NCI-H226 (cell line): ENCODE results near the gene SMIM43.

Source experiments
- DNase-seq: peaks from one replicate; pipeline ENCODE4 v3.0.0-alpha.2; 2015

SMIM43 gene

DNA sequence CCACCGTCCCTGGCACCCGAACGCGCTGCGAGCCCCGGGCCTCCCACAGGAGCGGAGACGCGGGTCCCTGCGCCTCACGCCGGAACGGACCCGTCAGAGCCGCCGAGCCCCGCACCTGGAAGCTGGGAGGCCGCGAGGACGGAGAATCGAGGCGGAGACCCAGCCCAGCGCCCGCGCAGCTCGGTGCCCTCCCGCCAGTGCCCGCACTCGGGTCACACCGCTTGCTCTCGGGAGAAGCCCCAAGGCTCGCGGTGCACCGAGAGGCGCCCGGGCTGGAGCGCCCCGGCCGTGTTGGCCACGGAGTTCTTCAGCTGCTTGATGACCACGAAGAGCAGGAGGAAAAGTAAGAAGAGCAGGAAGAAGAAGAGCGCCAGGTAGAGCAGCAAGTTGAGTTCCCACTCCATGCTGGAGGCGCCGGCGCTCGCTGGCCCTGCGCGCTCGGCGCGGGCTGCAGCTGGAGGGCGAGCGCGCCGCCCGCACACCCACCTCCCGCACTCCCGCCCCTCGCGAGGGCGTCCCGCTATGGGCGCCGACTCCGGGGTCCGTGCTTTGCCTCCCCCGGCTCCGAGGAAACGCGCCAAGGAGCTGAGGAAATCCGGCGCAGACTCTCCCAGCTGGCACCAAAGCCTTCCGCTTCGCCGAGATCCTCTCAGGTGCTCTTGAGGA lies at the start of gene SMIM43:
Gene SMIM43 (minus strand): TSS at position 463 of the 666 bp plus-strand sequence. CDS start 59 bp downstream, at position 404.
- no peak for DNase-seq

DNA sequence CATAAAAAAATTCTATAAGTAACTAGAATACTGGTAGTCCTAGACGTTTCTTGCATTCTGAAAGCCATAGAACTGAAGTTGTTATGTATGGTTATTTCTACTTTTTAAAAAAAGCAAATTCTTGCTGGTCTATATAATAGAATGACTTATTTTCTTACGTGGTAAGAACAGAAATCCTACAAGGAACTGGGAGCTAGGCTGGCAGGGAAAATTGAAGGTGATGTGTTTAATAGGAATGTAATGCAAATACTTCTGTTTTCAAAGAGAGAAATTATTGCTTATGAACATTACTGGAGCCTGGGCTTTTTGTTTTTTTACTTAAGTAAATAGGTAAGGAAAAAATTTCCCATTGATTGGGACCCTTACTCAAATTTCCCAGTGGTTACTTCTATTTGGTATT lies 49.8 kb upstream of the SMIM43 start:
- no peak for DNase-seq

GRCh38 chr4:121811122-121811521 lies 46.2 kb upstream of the SMIM43 start:
- DNase-seq = no peak

GRCh38 chr4:121806411-121806810 lies 41.4 kb upstream of the SMIM43 start:
- DNase-seq = no peak

- no peak for DNase-seq
These were observed 36.7 kb upstream of the SMIM43 start for GRCh38 chr4:121801715-121802075.

DNA sequence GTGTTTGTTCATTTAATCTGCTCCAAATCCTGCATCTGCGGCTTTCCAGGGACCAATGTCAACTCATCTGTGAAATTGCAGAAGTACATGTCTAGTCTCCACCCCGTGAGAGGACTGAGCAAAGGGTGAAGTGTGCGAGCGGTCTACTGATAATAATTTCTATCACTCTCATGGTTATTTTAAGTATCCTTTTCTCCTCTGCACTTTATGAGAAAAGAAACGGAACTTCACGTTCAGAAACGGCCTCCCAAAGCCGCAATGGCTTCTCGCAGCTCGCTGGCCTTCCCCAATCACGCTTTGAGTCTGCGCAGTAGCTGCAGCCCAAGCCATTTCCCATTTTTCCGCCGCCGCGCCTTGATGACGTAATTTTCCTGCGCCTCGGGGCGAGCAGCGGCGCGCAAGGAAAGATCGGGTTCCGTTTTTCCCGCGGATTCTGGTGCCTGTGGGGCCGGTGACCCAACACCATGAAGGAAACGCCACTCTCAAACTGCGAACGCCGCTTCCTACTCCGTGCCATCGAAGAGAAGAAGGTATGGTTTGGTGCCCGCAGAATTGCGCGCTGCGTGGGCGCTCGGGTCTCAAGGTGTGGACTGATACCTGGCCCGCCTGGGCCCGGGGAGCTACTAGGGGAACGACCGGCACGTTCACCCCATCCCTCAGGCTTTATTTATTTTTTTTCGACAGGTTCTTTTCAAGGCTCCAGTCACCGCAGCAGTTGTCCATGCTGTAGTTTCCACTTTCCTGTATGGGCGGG lies 36.2 kb upstream of the SMIM43 start, which contains the start of gene EXOSC9:
Gene EXOSC9 (plus strand): TSS at position 363 of the 754 bp plus-strand sequence. CDS start 102 bp downstream, at position 465.
- DNase-seq = peak; percentile 88

DNA sequence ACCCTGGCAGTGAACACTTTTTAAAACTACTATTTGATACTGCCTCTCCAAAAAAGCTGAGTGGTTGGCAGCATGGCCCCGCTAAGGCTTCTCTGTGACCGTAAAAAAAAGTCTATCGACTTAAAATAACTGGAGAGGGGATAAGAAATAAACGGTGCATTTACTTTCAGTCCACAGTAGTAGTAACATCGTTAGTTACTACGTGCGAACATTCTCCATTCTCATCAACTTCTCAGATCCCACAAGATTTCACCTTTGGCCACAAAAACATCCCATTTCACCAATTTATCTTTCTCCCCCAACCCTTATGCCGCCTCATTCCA lies 35.6 kb upstream of the SMIM43 start:
- DNase-seq = no peak

DNA sequence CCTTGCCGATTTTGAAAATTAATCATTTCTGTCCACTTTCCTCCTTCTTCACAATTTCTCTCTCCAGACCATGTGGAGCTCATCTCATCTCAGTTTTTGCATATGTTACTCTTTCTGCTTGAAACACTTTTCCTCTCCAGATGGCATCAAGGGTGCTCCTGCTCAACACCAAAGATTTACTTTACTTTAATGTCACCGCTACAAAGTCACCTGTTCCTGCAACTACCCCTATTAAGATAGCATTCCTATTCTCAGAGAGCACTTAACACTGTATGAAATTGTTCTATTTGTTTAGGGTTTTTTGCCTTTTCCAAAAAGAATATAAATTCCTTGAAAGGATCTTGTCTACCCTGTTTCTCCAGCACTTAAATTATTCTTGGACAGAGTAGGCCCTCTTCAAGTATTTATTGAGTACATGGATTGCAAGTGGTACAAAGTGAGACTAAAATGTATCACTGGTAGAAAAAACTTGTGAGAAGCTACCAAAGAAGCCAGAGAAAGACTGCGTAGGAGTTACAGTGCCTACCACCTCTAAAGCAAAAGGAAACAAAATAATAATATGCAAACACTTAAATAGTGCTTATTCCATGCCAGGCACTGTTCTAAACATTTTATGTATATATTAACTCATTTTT lies 35.0 kb upstream of the SMIM43 start:
- no peak for DNase-seq

GRCh38 chr4:121799208-121799823 lies 34.4 kb upstream of the SMIM43 start:
- DNase-seq = no peak

DNA sequence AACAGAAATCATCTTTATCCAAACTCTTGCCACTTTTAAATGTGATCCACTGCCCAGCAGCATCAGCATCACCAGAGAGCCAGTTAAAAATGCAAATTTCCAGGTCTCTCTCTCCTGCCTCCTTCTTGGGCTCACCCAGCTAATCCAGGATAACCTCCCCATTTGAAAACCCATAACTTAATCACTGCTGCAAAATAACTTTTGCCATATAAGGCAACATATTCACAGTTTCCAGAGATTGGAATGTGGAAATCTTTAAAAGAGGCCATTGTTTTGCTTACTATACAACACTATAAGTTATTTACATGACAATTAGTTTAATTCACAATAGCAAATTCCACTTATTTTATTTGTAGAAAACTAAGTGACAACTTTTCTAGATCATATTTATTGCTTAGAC lies 31.3 kb upstream of the SMIM43 start:
- no peak for DNase-seq

DNA sequence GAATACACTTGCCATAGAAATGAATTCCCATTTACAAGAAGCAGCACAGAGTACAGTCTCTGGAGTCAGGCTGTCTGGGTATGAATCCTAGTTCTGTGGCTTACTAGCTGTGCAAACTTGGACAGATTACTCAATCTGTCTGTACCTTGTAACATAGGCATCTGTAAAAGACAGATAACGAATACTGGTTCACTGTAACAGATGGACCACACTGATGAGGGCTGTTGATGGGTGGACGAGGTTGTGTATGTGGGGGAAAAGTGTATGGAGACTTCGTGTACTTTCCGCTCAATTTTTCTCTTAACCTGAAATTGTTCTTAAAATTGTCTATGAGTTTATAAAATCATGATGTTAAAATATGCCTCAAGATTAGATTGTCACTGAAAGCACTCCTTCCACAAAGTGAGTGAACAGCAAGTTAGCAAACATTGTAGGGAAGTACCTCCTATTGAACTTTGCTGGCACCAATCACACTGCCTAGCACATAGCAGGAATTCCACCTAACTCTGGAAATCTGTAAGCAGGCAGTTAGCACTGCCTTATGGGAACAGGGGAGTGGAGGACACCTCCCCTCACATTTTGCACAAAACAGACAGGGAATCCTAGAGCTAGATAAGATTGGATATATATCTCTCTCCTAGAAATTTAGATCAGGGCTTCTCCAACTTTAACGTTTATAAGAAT lies 29.7 kb upstream of the SMIM43 start:
- peak; percentile 30 for DNase-seq

DNA sequence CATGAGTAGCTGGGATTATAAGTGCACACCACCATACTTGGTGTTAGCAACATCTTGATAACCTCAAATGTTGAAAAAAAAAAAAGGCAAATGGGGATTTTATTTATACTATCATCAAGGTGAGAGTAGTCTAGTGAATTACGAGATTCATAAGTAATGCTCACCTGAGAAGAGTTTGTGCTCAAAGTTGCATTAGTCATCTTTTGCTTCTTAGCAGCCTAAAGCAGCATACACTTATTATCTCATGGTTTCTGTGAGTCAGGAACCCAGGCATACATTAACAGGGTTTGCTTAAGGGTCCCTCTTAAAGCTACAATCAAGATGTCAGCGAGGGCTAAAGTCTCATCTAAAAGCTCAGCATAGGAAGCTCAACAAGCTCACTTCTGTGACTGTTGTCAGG lies 28.0 kb upstream of the SMIM43 start:
- DNase-seq = no peak

GRCh38 chr4:121791481-121791880 lies 26.5 kb upstream of the SMIM43 start:
- no peak for DNase-seq

DNA sequence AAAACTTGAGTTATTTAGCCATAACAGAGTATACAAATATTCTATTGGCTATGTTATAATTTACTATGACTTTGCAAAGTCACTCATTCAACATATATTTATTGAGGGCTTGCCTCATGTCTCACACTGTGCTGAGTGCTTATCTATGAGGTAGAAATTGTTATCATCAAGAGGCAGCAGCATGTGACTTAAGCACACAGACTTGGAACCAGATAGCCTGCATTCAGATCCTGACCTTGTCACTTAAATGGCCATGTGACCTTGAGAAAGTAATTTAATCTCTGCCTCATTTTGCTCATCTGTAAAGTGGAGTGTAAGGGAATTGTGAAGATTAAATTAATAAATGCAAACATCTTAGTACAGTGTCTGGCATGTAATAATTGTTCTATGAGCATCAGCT lies 26.0 kb upstream of the SMIM43 start:
- no peak for DNase-seq

- peak; percentile 74 for DNase-seq
These were observed 25.2 kb upstream of the SMIM43 start for GRCh38 chr4:121789960-121790829.

DNA sequence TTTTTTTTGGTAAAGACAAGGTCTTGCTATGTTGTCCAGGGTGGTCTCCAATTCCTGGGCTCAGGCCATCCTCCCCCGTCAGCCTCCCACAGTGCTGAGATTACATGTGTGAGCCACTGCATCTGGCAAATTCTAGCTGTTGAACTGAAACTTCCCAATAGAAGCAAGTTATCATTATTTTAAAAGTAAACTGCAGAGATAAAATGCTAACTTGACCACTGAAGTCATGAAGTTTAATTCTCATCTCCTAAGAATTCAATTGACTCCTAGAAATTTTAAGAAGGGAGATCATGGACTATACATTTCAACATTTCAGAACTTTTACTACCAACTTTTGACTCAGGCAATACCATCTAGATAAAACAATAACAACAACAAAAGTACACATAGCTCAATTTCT lies 24.5 kb upstream of the SMIM43 start:
- DNase-seq = peak; percentile 32

DNA sequence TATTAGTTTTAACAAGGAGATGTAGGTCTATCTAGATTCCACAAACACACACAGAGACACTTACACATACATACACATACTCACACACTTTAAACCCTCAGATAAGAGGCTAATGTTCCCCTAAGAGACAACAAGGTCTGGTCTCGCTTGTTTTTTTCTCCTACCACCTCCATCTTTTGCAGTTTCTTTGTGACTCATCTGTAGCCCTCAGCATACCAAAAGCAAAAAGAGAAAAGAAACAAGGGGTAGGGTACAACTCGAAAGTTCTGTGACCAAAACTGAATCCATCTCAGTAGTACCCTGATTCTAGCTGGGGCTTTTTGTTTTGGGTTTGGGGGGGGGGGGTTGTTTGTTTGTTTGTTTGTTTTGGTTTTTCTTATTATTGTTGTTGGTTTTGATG lies 23.9 kb upstream of the SMIM43 start:
- DNase-seq = no peak

DNA sequence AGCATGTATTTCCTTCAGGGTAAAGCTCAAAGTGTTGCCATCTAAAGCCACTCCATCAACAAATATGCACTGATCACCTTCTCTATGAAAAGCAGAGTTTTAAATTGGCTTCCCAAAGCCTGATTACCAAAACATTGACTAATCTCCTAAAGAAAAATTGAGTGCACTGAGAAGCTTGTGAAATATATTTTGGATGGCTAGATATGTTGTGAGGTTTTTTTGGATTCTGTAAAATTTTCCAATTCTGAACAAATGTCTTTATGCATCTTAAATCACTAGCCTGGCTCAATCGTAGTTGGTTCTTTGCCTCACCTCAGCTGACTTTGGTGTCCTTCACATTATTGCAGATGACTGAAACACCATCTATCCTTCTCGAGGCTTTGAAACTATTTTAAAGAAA lies 21.3 kb upstream of the SMIM43 start:
- no peak for DNase-seq

GRCh38 chr4:121785479-121785878 lies 20.5 kb upstream of the SMIM43 start:
- peak; percentile 39 for DNase-seq

GRCh38 chr4:121784975-121785374 lies 20.0 kb upstream of the SMIM43 start:
- DNase-seq = peak; percentile 95

GRCh38 chr4:121784401-121784800 lies 19.4 kb upstream of the SMIM43 start:
- DNase-seq = no peak

GRCh38 chr4:121783210-121783609 lies 18.2 kb upstream of the SMIM43 start:
- DNase-seq = no peak
